ENCODE results near the gene ANXA10.

DNA sequence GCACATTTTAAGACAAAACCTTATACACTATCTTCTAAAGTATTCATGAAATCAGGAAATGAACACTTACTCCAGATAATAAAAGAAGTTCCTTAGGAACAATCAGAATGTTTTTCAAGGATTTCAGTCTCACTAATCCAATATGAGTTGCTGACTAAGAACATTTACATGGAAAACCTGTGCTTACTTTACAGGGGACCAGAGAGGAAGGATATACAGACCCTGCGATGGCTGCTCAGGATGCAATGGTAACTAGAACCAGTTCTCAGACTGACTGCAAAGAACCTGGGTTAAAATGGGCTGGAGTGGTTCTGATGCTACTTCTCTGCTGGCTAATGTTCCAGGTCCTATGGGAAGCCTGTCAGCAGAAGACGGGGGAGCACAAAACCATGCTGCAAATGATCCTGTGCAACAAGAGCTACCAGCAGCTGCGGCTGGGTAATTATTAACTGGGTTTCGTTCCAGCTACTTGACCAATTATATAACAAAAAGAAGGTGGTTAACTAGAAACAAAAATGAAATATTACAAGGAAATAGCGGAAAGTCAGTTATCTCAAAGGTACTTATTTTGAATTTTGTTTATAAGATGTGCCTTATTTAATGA lies 85.3 kb downstream of the ANXA10 start:
- TF ChIP-seq, protein P1, sequence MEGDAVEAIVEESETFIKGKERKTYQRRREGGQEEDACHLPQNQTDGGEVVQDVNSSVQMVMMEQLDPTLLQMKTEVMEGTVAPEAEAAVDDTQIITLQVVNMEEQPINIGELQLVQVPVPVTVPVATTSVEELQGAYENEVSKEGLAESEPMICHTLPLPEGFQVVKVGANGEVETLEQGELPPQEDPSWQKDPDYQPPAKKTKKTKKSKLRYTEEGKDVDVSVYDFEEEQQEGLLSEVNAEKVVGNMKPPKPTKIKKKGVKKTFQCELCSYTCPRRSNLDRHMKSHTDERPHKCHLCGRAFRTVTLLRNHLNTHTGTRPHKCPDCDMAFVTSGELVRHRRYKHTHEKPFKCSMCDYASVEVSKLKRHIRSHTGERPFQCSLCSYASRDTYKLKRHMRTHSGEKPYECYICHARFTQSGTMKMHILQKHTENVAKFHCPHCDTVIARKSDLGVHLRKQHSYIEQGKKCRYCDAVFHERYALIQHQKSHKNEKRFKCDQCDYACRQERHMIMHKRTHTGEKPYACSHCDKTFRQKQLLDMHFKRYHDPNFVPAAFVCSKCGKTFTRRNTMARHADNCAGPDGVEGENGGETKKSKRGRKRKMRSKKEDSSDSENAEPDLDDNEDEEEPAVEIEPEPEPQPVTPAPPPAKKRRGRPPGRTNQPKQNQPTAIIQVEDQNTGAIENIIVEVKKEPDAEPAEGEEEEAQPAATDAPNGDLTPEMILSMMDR (IDR thresholded peaks at IDR 0.05; ENCODE audit: low read depth, low read length): no peak
- TF ChIP-seq EZH2phosphoT487 (IDR thresholded peaks at IDR 0.05; ENCODE audit: low read depth): no peak
